ENCODE results near the gene SGMS1. TPM values are rescaled to one million over a fixed set of nuclear protein-coding genes. Genes with fewer than 3 reads are reported as not detected.

SGMS1 gene
- total and polyA plus RNA-seq, 2 donors (not counting 1 experiment from before 2014, with no cell fraction given), result 10.0 to 43.5 TPM

DNA sequence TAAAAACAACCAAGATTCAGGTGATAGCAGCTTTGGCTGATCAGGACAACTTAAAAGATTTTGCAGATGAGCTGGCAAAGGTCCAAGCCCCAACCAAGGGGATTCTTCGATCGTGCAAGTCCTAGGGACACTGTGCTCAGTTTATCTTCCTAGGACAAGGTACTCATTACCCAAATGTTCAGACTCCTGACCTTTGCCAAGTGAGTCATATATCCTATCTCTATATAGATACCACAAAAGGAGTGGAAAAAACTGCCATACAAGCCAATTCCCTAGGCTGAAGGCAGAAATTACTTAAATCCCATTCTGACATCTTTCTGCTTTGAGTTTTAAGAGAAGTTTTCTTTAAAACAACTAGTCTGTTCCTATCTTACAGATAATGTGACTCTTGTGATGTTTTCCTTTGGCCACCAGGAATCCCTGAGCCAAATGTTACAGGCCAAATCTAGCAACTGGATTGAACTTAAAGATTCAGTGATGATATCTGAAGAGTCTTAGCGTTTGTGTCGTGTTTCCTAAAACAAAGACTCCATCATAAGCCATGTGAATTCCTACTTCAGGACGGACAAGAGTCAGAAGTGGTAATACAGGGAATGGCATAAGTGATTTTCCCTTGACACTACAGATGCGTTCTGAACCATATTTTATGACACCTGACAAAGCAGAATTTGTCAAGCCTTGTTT lies 229.8 kb downstream of the SGMS1 start:
- Histone ChIP-seq H3K36me3 (replicated peaks in 1 of 2; ENCODE audit: control extremely low read depth in 1 of 2, control insufficient read depth in 1 of 2, extremely low read depth in 1 of 2, insufficient read depth in 2 of 2, low read length in 1 of 2) (no peaks in the 10 kb centered on the region), H3K9me3 (ENCODE audit: control extremely low read depth in 1 of 3, control insufficient read depth in 2 of 3, insufficient read depth in 1 of 3, low read length in 2 of 3) (no peaks in the 10 kb centered on the region), H2AFZ (ENCODE audit: insufficient read depth, low read depth, low read length, poor library complexity, severe bottlenecking) (no peak overlapping the region), H3K27ac (ENCODE audit: low read length in 2 of 2) (no peak overlapping the region), H3K4me3 (ENCODE audit: control extremely low read depth in 1 of 5, extremely low read depth in 1 of 5, insufficient read depth in 1 of 5, low read depth in 2 of 5, low read length in 4 of 5) (no peak overlapping the region), H3K27me3 (replicated peaks in 1 of 4; ENCODE audit: control extremely low read depth in 1 of 4, control insufficient read depth in 3 of 4, insufficient read depth in 4 of 4, low read length in 3 of 4) (no peaks in the 10 kb centered on the region), H4K20me1 (ENCODE audit: control insufficient read depth, insufficient read depth, low read length, poor library complexity, severe bottlenecking) (no peaks in the 10 kb centered on the region), H3K4me1 (ENCODE audit: control insufficient read depth in 2 of 2, insufficient read depth in 2 of 2, low read length in 2 of 2) (peaks cover 0 to 15% of the 10 kb centered on the region in 2 donors), H3K9ac (ENCODE audit: low read length) (no peak overlapping the region), H3K79me2 (ENCODE audit: control insufficient read depth, insufficient read depth, low read length) (peaks cover 28% of the 10 kb centered on the region), H3K4me2 (replicated peaks; ENCODE audit: low read depth, low read length, poor library complexity, severe bottlenecking) (no peak overlapping the region)
- Mint-ChIP-seq H3K4me3 (no peak overlapping the region), H3K27me3 (no peaks in the 10 kb centered on the region), H3K4me1 (peaks cover 36% of the 10 kb centered on the region), H3K27ac (no peak overlapping the region), H3K9me3 (ENCODE audit: insufficient read depth) (no peaks in the 10 kb centered on the region)
- TF ChIP-seq EZH2 (IDR thresholded peaks at IDR 0.05; ENCODE audit: borderline replicate concordance, insufficient read depth, low read depth, low read length, poor library complexity, severe bottlenecking), result no peak
- TF ChIP-seq CTCF (IDR thresholded peaks at IDR 0.05), result no peak
- WGBS (ENCODE audit: insufficient coverage), result 100% methylated on average over 2 of the region's 6 CpGs
- no peak for DNase-seq
- POLR2A ChIA-PET, result no interaction called here
- ATAC-seq (ENCODE audit: low read depth), result no peak
- CTCF ChIA-PET, result interaction anchor here (0.9 kb wide), 1 partner anchor 18 kb away, joined by 3 read pairs; no protein-coding TSS in a partner anchor
- intact Hi-C loops (cut with micrococcal nuclease), result no loop called here

DNA sequence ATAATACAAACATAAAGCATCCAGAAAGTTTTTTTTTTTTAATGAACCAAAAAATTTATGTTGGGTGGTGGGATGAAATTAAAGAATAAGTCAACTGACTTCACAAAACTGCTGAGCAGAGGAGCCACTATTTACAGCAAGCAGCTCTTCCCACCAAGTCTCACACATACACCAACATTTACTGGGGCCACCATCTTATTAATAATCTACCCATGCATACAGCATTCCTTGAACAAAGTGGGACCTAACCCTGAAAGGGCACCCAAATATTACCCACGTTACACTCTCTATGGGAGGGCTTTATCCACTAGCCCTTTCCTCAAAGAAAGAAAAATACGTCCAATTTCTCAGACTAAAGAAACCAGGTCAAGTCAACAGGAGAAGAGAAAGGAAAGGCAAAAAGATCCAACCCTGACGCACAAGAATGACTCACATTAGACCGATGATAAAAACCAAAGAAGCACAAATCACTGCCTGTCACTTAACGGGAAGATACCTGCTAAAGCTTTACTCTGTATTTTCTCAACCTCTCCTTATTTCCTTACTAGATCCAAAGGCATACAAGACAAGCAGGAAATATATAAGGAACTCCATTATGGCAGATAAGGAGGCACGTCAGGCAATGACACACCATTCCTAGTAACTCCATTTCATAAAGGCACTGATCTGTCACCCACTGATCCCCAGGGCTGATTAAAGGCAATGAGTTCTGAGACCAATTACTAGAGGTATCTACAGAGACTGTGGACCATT lies 230.6 kb downstream of the SGMS1 start:
- no peak overlapping the region for H3K4me2 ChIP-seq (replicated peaks; ENCODE audit: low read depth, low read length, poor library complexity, severe bottlenecking)
- Mint-ChIP-seq H3K4me1 (peaks cover 38% of the 10 kb centered on the region), H3K27me3 (no peaks in the 10 kb centered on the region), H3K9me3 (ENCODE audit: insufficient read depth) (no peaks in the 10 kb centered on the region), H3K4me3 (no peak overlapping the region), H3K27ac (no peak overlapping the region)
- no peaks in the 10 kb centered on the region for H3K27me3 ChIP-seq (replicated peaks in 1 of 4; ENCODE audit: control extremely low read depth in 1 of 4, control insufficient read depth in 3 of 4, insufficient read depth in 4 of 4, low read length in 3 of 4)
- H3K79me2 ChIP-seq (ENCODE audit: control insufficient read depth, insufficient read depth, low read length), result peaks cover 32% of the 10 kb centered on the region
- H3K9ac ChIP-seq (ENCODE audit: low read length), result no peak overlapping the region
- DNase-seq (no peak), ATAC-seq (ENCODE audit: low read depth) (no peak)
- H3K36me3 ChIP-seq (replicated peaks in 1 of 2; ENCODE audit: control extremely low read depth in 1 of 2, control insufficient read depth in 1 of 2, extremely low read depth in 1 of 2, insufficient read depth in 2 of 2, low read length in 1 of 2), result no peaks in the 10 kb centered on the region
- 100% methylated on average over 2 of the region's 6 CpGs for whole genome bisulfite sequencing (ENCODE audit: insufficient coverage)
- H4K20me1 ChIP-seq (ENCODE audit: control insufficient read depth, insufficient read depth, low read length, poor library complexity, severe bottlenecking), result peaks cover 3% of the 10 kb centered on the region
- POLR2A ChIA-PET, result no interaction called here
- no peak overlapping the region for H3K4me3 ChIP-seq (ENCODE audit: control extremely low read depth in 1 of 5, extremely low read depth in 1 of 5, insufficient read depth in 1 of 5, low read depth in 2 of 5, low read length in 4 of 5)
- no peak overlapping the region for H3K27ac ChIP-seq (ENCODE audit: low read length in 2 of 2)
- CTCF ChIA-PET, result no interaction called here
- no peak overlapping the region for H2AFZ ChIP-seq (ENCODE audit: insufficient read depth, low read depth, low read length, poor library complexity, severe bottlenecking)
- no peak for TF ChIP-seq EZH2 (IDR thresholded peaks at IDR 0.05; ENCODE audit: borderline replicate concordance, insufficient read depth, low read depth, low read length, poor library complexity, severe bottlenecking)
- TF ChIP-seq CTCF (IDR thresholded peaks at IDR 0.05), result no peak
- no peaks in the 10 kb centered on the region for H3K9me3 ChIP-seq (ENCODE audit: control extremely low read depth in 1 of 3, control insufficient read depth in 2 of 3, insufficient read depth in 1 of 3, low read length in 2 of 3)
- intact Hi-C loops (cut with micrococcal nuclease), result no loop called here
- H3K4me1 ChIP-seq (ENCODE audit: control insufficient read depth in 2 of 2, insufficient read depth in 2 of 2, low read length in 2 of 2), result peaks cover 7 to 21% of the 10 kb centered on the region in 2 donors
